K562 (cell line): Measurements from ENCODE around the gene HPD.

ENCODE experiments used
- ARID1B ChIP-seq: fragments of 450-650 bp; IDR thresholded peaks from 2 replicates; pipeline ENCODE4 v1.6.1; 2016; ENCODE audit warnings: antibody characterized with exemption, mild to moderate bottlenecking, inconsistent platforms
- FOSL1 ChIP-seq: fragments of 200-800 bp; sonication (Bioruptor generic); conservative IDR thresholded peaks from 2 replicates; pipeline ENCODE4 v1.6.1; 2016; ENCODE audit warnings: missing genetic modification characterization, missing compliant biosample characterization
- PCBP2 ChIP-seq: fragments of 200-400 bp; formaldehyde crosslinking; IDR thresholded peaks from 2 replicates; pipeline ENCODE4 v1.6.1; 2018; ENCODE audit warnings: low read length, low read depth, mild to moderate bottlenecking, moderate library complexity; ENCODE audit not compliant: poor library complexity, severe bottlenecking
- RBBP5 ChIP-seq: fragments of 200-600 bp; sonication (generic); IDR thresholded peaks from 2 replicates; pipeline ENCODE4 v1.6.1; 2012; ENCODE audit warnings: borderline replicate concordance, mild to moderate bottlenecking, low read length, control low read depth, inconsistent platforms; ENCODE audit not compliant: insufficient read depth, poor library complexity, severe bottlenecking
- SAP30 ChIP-seq: fragments of 200-600 bp; sonication (generic); IDR thresholded peaks from 2 replicates; pipeline ENCODE4 v1.6.1; 2012; ENCODE audit warnings: borderline replicate concordance, low read depth, mild to moderate bottlenecking, moderate library complexity, low read length, control low read depth, inconsistent platforms; ENCODE audit not compliant: insufficient read depth, poor library complexity, severe bottlenecking
- TCF7L2 ChIP-seq: fragments of 150-350 bp; IDR thresholded peaks from 2 replicates; pipeline ENCODE4 v1.6.1; 2016; ENCODE audit warnings: low read depth, mild to moderate bottlenecking, low read length, moderate library complexity
- TF ChIP-seq, protein P1 (sequence below), 3 experiments: IDR thresholded peaks in 2 of 3; conservative IDR thresholded peaks in 1 of 3; 2 replicates each; pipeline ENCODE4 v1.5.1; 2011 to 2012; ENCODE audit warnings: low read length in 3 of 3, mild to moderate bottlenecking in 3 of 3, control low read depth in 2 of 3, improper control_type of control experiment in 1 of 3, inconsistent platforms in 1 of 3, low read depth in 1 of 3, mixed read lengths in 1 of 3, moderate library complexity in 1 of 3; ENCODE audit not compliant: insufficient read depth in 2 of 3
- TF ChIP-seq, protein P2 (sequence below): sonication (generic); formaldehyde crosslinking; IDR thresholded peaks from 2 replicates; pipeline ENCODE4 v1.8.1; 2022; ENCODE audit warnings: missing genetic modification reagents

DNA sequence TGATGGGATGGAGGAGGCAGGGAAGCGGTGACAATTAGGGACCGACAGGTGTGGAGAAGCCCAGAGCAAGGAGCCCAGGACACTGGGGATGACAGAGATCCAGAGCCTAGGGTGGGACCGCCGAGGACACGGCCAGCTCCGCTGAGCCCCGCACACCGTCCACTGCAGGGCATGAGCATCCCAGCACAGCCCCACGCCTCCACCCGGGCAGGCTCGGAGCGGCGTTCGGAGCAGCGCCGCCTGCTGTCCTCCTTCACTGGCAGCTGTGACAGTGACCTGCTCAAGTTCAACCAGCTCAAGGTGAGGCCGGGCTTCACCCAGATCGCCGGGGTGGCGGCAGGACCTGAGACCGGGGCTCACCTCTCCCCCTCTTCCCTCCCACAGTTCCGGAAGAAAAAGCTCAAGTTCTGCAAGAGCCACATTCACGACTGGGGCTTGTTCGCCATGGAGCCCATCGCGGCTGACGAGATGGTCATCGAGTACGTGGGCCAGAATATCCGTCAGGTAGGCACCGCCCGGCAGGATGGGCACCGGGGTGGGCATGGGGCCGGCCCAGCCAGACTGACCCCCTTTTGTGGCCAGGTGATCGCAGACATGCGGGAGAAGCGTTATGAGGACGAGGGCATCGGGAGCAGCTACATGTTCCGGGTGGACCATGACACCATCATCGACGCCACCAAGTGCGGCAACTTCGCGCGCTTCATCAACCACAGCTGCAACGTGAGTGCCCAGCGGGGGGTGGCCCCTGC lies 31.1 kb downstream of the HPD start:
- TF ChIP-seq TCF7L2 (no peak), PCBP2 (no peak), ARID1B (no peak), SAP30 (no peak), RBBP5 (no peak), FOSL1 (no peak)
- TF ChIP-seq, protein P1, sequence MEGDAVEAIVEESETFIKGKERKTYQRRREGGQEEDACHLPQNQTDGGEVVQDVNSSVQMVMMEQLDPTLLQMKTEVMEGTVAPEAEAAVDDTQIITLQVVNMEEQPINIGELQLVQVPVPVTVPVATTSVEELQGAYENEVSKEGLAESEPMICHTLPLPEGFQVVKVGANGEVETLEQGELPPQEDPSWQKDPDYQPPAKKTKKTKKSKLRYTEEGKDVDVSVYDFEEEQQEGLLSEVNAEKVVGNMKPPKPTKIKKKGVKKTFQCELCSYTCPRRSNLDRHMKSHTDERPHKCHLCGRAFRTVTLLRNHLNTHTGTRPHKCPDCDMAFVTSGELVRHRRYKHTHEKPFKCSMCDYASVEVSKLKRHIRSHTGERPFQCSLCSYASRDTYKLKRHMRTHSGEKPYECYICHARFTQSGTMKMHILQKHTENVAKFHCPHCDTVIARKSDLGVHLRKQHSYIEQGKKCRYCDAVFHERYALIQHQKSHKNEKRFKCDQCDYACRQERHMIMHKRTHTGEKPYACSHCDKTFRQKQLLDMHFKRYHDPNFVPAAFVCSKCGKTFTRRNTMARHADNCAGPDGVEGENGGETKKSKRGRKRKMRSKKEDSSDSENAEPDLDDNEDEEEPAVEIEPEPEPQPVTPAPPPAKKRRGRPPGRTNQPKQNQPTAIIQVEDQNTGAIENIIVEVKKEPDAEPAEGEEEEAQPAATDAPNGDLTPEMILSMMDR (IDR thresholded peaks at IDR 0.05 in 2 of 3, conservative IDR thresholded peaks at IDR 0.05 in 1 of 3; ENCODE audit: insufficient read depth in 2 of 3, low read depth in 1 of 3, low read length in 3 of 3), result no peak
- TF ChIP-seq, protein P2, sequence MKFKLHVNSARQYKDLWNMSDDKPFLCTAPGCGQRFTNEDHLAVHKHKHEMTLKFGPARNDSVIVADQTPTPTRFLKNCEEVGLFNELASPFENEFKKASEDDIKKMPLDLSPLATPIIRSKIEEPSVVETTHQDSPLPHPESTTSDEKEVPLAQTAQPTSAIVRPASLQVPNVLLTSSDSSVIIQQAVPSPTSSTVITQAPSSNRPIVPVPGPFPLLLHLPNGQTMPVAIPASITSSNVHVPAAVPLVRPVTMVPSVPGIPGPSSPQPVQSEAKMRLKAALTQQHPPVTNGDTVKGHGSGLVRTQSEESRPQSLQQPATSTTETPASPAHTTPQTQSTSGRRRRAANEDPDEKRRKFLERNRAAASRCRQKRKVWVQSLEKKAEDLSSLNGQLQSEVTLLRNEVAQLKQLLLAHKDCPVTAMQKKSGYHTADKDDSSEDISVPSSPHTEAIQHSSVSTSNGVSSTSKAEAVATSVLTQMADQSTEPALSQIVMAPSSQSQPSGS (CRISPR knock-in tag), result no peak
